Measurements from ENCODE around the gene APLNR. TPM values are rescaled to one million over a fixed set of nuclear protein-coding genes. Genes with fewer than 3 reads are reported as not detected.

APLNR gene
- total RNA-seq, 2 experiments from 2014 or later, result not detected

DNA sequence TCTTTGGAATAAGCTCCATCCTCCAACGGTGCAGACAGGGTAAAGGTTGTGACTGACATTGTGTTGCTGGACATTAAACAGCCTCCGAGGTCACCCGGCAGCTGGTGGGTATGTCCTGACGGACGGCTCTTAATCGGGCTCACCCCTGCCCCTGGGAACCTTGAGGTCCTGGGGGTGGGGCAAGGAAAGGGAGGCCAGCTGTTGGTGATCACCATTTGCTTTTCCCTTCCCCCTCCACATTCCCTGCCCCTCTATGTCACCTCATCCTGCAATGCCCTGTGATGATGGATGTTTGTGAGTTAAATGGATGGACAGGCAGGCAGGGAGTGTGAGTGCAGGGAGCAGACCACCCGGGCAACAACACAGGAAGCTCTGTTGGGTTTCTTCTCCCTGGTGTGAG lies 26.3 kb downstream of the APLNR start:
- no peaks in the 10 kb centered on the region for H3K9me3 Mint-ChIP-seq
- H3K27me3 Mint-ChIP-seq (ENCODE audit: low read depth), result peaks cover 11% of the 10 kb centered on the region
- DNase-seq, result no peak
- intact Hi-C loops (cut with micrococcal nuclease), result no loop called here
- no peaks in the 10 kb centered on the region for H3K36me3 Mint-ChIP-seq (ENCODE audit: low read depth)
- CTCF ChIA-PET, result interaction anchor here (1.3 kb wide), 1 partner anchor 94 kb away, joined by 4 read pairs; no protein-coding TSS in a partner anchor
- H3K4me1 Mint-ChIP-seq (ENCODE audit: low read depth), result no peaks in the 10 kb centered on the region
- no peak overlapping the region for H3K4me3 Mint-ChIP-seq
- no peak overlapping the region for H3K27ac Mint-ChIP-seq

DNA sequence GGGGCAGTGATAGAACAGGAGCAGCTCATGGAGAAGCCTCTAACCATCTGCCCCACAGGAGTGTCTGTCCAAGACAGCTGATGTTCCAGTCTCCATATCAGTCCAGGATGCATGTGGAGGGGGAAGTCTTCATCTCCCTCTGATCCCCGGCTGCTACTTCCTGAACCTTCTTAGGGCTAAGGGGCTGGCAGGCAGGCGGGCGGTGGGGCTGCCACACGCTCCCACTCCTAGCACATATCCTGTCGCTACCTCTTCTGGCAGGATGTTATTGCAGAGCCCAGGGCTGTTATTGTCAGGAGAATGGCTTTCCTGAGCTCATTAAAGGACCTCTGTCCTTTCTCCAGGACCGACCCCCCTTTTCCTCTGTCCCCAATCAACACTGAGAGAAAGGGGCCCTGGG lies 29.9 kb downstream of the APLNR start:
- Mint-ChIP-seq H3K27ac (no peak overlapping the region), H3K27me3 (ENCODE audit: low read depth) (peaks cover 16% of the 10 kb centered on the region), H3K4me3 (no peak overlapping the region), H3K36me3 (ENCODE audit: low read depth) (no peaks in the 10 kb centered on the region), H3K9me3 (no peaks in the 10 kb centered on the region), H3K4me1 (ENCODE audit: low read depth) (no peaks in the 10 kb centered on the region)
- no peak for DNase-seq
- intact Hi-C loops (cut with micrococcal nuclease), result loop anchor here (10.0 kb wide), 1 partner anchor 62 kb away; no protein-coding TSS in a partner anchor
- CTCF ChIA-PET, result interaction anchor here (0.6 to 1.0 kb wide), 2 partner anchors 43 to 194 kb away, joined by 3 read pairs; no protein-coding TSS in a partner anchor

DNA sequence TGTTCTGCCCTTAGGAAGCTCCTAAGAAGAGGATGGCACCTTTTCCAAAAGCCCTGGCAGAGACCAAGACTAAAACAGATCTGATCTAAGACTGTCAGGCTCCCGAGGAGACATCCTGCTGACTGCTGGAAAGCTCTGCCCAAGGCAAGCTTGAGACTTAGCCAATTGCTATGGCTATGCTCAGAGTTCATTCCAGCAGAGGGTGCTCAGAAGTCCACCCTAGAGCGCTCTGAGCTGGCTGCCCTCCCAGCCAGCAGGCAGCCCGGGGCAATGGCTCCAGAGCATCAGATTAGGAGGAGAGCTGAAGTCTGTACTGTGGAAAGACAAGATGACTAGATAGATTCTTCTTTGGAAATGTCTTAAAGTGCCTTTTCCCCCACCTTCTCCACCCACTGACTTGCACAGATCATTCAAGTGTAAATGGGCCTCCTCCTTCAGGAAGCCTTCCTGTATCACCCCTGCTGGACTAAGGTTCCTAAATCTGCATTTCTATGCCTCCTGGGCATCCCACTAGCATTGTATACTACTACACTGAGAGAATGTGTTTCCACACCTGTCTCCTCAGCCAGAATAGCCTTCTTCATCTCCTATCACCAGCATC lies 31.9 kb downstream of the APLNR start:
- no peak for DNase-seq
- Mint-ChIP-seq H3K9me3 (no peaks in the 10 kb centered on the region), H3K4me3 (no peak overlapping the region), H3K4me1 (ENCODE audit: low read depth) (no peaks in the 10 kb centered on the region), H3K36me3 (ENCODE audit: low read depth) (no peaks in the 10 kb centered on the region), H3K27ac (no peak overlapping the region), H3K27me3 (ENCODE audit: low read depth) (peaks cover 16% of the 10 kb centered on the region)
- CTCF ChIA-PET, result interaction anchor here (2.6 kb wide), 1 partner anchor 44 kb away, joined by 8 read pairs; no protein-coding TSS in a partner anchor
- intact Hi-C loops (cut with micrococcal nuclease), result loop anchor here (10.0 kb wide), 1 partner anchor 60 kb away; no protein-coding TSS in a partner anchor

DNA sequence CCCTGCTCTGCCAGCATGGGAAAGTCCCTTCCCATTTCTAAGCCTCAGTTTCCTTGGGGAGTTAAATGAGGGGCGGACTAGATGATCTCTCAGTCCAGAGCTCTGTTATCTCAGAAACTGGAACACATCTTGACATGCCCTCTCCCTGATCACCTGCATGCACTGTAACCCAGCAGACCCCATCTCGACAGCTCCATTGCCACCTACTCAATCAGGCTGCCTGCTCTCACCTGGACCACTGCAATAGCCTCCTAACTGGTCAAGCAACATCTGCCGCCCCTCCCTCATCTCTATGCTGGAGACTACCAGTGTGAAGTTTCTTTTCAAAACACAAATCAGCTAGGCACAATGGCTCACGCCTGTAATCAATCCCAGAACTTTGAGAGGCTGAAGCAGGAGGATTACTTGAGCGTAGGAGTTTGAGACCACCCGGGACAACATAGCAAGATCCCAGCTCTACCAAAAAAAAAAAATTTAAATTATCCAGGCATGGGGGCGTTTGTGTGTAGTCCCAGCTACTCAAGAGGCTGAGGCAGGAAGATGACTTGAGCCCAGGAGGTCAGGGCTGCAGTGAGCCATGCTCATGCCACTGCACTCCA lies 33.1 kb downstream of the APLNR start:
- H3K36me3 Mint-ChIP-seq (ENCODE audit: low read depth), result no peaks in the 10 kb centered on the region
- no peak for DNase-seq
- H3K9me3 Mint-ChIP-seq, result no peaks in the 10 kb centered on the region
- no peak overlapping the region for H3K4me3 Mint-ChIP-seq
- intact Hi-C loops (cut with micrococcal nuclease), result loop anchor here (10.0 kb wide), 1 partner anchor 59 kb away; no protein-coding TSS in a partner anchor
- no peaks in the 10 kb centered on the region for H3K4me1 Mint-ChIP-seq (ENCODE audit: low read depth)
- CTCF ChIA-PET, result interaction anchor here (2.6 kb wide), 1 partner anchor 45 kb away, joined by 8 read pairs; no protein-coding TSS in a partner anchor
- H3K27ac Mint-ChIP-seq, result no peak overlapping the region
- H3K27me3 Mint-ChIP-seq (ENCODE audit: low read depth), result peaks cover 15% of the 10 kb centered on the region

DNA sequence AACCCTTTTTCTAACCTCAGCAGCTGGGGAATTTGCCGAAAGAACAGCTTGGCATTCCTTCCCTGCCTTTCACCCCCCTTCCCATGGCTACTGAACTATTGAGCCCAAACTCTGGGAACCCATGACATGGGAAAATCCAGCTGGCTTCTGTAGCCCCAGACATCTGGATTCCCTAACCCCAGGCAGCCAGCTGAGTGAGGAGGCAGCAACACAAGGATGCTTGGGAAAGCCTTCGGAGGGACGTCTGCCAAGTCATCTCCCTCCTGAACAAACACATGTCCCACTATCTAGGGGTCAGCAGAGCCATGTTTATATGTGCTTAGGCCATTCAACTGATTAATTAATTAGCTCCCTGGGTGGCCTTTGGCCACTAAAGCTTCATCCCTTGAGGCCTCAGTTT lies 33.7 kb downstream of the APLNR start:
- no peaks in the 10 kb centered on the region for H3K9me3 Mint-ChIP-seq
- intact Hi-C loops (cut with micrococcal nuclease), result loop anchor here (10.0 kb wide), 1 partner anchor 59 kb away; no protein-coding TSS in a partner anchor
- no peak overlapping the region for H3K4me3 Mint-ChIP-seq
- H3K4me1 Mint-ChIP-seq (ENCODE audit: low read depth), result no peaks in the 10 kb centered on the region
- no peaks in the 10 kb centered on the region for H3K36me3 Mint-ChIP-seq (ENCODE audit: low read depth)
- H3K27ac Mint-ChIP-seq, result no peak overlapping the region
- peaks cover 13% of the 10 kb centered on the region for H3K27me3 Mint-ChIP-seq (ENCODE audit: low read depth)
- CTCF ChIA-PET, result interaction anchor here (2.6 kb wide), 1 partner anchor 46 kb away, joined by 8 read pairs; no protein-coding TSS in a partner anchor
- DNase-seq, result no peak

DNA sequence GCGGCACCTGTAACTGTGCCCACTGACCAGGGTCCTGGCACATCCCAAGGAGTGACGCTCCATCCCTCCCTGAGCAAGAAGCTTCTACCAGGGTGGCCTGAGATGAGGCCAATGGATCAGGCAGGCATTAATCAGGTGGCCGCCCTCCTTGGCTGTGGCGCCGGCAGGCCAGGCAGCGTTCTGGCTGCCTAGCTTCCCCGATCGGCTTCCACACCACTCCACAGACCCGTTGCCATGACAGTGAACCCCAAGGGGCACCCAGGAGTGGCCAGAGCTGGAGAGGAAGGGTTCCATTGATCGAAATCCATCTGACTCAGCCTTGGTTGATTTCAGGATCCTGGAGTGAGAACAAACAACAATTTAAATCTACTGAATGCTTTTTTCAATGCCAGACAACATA lies 34.8 kb downstream of the APLNR start:
- no peaks in the 10 kb centered on the region for H3K9me3 Mint-ChIP-seq
- CTCF ChIA-PET, result interaction anchor here (2.6 kb wide), 1 partner anchor 47 kb away, joined by 8 read pairs; no protein-coding TSS in a partner anchor
- no peak overlapping the region for H3K27ac Mint-ChIP-seq
- no peak for DNase-seq
- H3K4me1 Mint-ChIP-seq (ENCODE audit: low read depth), result no peaks in the 10 kb centered on the region
- no peak overlapping the region for H3K4me3 Mint-ChIP-seq
- no peaks in the 10 kb centered on the region for H3K36me3 Mint-ChIP-seq (ENCODE audit: low read depth)
- intact Hi-C loops (cut with micrococcal nuclease), result loop anchor here (10.0 kb wide), 1 partner anchor 57 kb away; no protein-coding TSS in a partner anchor
- peaks cover 13% of the 10 kb centered on the region for H3K27me3 Mint-ChIP-seq (ENCODE audit: low read depth)

DNA sequence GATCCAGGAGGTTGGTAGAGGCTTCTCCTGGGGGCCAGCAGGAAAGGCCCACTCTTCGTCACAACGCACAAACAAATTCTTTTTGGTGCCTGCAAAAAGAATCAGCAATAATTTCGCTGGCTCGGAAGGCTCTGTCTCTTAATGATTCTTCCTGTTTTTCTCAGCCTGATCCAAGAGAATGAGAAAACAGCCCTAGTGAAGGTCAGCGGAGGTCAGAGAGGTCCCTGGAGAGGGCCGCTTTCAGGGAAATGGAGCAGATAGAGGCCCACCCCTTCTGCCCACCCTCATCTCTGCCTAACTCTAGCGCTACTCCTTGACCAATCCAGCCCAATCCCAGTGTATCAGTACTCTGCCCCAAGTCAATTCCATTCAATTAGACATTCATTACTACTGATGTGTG lies 36.1 kb downstream of the APLNR start:
- no peaks in the 10 kb centered on the region for H3K36me3 Mint-ChIP-seq (ENCODE audit: low read depth)
- CTCF ChIA-PET, result no interaction called here
- no peak for DNase-seq

DNA sequence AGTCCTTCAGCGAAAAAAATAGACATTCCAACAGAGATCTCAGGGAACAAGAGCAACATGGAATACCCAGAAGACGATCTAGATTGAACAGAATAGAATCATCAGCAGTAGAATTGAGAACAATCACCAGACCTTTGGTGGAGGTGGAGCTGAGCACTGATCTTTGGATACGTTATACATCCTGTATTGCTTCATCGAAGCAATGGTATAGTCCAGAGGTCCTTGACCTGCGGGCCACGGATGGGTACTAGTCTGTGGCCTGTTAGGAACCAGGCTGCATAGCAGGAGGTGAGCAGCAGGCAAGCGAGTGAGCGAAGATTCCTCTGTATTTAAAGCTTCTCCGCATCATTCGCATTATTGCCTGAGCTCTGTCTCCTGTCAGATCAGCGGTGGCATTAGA lies 37.7 kb downstream of the APLNR start:
- H3K27me3 Mint-ChIP-seq (ENCODE audit: low read depth), result peaks cover 10% of the 10 kb centered on the region
- no peak for DNase-seq
- CTCF ChIA-PET, result no interaction called here
- no peak overlapping the region for H3K4me3 Mint-ChIP-seq
- H3K36me3 Mint-ChIP-seq (ENCODE audit: low read depth), result no peaks in the 10 kb centered on the region
- H3K27ac Mint-ChIP-seq, result no peak overlapping the region
- H3K9me3 Mint-ChIP-seq, result no peaks in the 10 kb centered on the region
- H3K4me1 Mint-ChIP-seq (ENCODE audit: low read depth), result no peaks in the 10 kb centered on the region
- intact Hi-C loops (cut with micrococcal nuclease), result no loop called here

More for the DNA sequence above, 36.1 kb downstream of the APLNR start:
- H3K27ac Mint-ChIP-seq, result no peak overlapping the region
- H3K4me3 Mint-ChIP-seq, result no peak overlapping the region
- no peaks in the 10 kb centered on the region for H3K4me1 Mint-ChIP-seq (ENCODE audit: low read depth)
- peaks cover 8% of the 10 kb centered on the region for H3K27me3 Mint-ChIP-seq (ENCODE audit: low read depth)
- no peaks in the 10 kb centered on the region for H3K9me3 Mint-ChIP-seq
- intact Hi-C loops (cut with micrococcal nuclease), result loop anchor here (10.0 kb wide), 1 partner anchor 56 kb away; no protein-coding TSS in a partner anchor

DNA sequence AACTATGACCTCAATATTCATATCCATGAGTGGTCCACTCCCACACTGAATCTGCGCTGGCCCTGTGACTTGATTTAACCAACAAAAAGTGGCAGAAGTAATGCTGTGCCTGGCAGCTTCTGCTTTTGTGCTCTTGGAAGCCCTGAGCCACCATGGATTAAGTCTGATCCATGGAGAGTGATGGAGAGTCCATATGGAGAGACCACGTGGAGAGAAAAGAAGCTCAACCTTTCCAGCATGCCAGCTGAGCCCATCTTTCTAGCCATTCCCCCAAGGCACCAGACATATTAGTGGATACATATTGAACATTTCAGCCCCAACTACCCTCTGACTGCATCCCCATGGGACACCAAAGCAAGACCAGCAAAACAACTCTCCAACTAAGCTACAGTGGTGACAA lies 39.3 kb downstream of the APLNR start:
- Mint-ChIP-seq H3K27ac (no peak overlapping the region), H3K4me1 (ENCODE audit: low read depth) (no peaks in the 10 kb centered on the region), H3K9me3 (no peaks in the 10 kb centered on the region), H3K27me3 (ENCODE audit: low read depth) (peaks cover 12% of the 10 kb centered on the region), H3K4me3 (no peak overlapping the region), H3K36me3 (ENCODE audit: low read depth) (no peaks in the 10 kb centered on the region)
- intact Hi-C loops (cut with micrococcal nuclease), result no loop called here
- no peak for DNase-seq
- CTCF ChIA-PET, result no interaction called here

DNA sequence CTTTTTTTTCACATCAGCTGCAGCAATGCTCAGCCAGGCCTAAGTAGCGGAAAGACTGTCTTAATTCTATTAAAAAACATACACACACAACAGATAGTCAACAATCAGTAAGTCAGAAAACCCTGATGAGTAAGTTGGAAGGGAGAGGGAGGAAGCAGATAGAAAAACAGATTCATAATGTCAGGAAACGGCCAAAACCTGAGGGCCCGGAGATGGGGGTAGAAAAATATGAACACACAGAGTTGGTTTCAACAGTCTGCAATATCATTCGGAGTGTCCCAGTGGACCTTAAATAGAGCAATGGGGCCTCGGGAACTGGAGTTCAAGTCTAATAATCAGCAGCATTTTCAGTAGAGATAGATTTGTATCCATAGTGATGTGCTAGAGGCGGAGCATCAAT lies 40.5 kb downstream of the APLNR start:
- Mint-ChIP-seq H3K27ac (no peak overlapping the region), H3K27me3 (ENCODE audit: low read depth) (peaks cover 15% of the 10 kb centered on the region), H3K36me3 (ENCODE audit: low read depth) (no peaks in the 10 kb centered on the region), H3K4me3 (no peak overlapping the region), H3K4me1 (ENCODE audit: low read depth) (no peaks in the 10 kb centered on the region), H3K9me3 (no peaks in the 10 kb centered on the region)
- DNase-seq, result no peak
- intact Hi-C loops (cut with micrococcal nuclease), result no loop called here
- CTCF ChIA-PET, result interaction anchor here (0.5 kb wide), 1 partner anchor 414 kb away, joined by 3 read pairs; no protein-coding TSS in a partner anchor

DNA sequence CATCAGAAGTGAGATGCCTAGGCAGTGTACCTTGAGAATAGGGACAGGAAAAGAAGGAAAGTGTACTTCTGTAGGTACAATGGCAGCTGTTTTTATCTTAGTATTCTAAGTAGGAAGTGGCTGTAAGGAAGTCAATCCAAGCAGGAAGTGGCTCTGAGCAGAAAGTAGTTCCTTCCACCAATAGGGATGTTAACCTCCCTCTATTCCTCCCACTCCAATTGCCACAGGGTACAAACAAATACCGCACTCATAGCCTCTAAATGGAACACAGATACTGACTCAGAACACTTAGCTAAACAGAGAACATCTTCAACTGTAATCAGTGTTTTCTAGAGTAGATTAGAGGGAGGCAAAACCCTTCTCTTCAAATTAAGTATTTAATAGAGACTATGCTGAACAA lies 44.7 kb downstream of the APLNR start:
- H3K4me1 Mint-ChIP-seq (ENCODE audit: low read depth), result no peaks in the 10 kb centered on the region
- H3K36me3 Mint-ChIP-seq (ENCODE audit: low read depth), result no peaks in the 10 kb centered on the region
- peaks cover 25% of the 10 kb centered on the region for H3K27me3 Mint-ChIP-seq (ENCODE audit: low read depth)
- intact Hi-C loops (cut with micrococcal nuclease), result no loop called here
- DNase-seq, result no peak
- no peak overlapping the region for H3K4me3 Mint-ChIP-seq
- H3K9me3 Mint-ChIP-seq, result peaks cover 2% of the 10 kb centered on the region
- CTCF ChIA-PET, result no interaction called here
- no peak overlapping the region for H3K27ac Mint-ChIP-seq

DNA sequence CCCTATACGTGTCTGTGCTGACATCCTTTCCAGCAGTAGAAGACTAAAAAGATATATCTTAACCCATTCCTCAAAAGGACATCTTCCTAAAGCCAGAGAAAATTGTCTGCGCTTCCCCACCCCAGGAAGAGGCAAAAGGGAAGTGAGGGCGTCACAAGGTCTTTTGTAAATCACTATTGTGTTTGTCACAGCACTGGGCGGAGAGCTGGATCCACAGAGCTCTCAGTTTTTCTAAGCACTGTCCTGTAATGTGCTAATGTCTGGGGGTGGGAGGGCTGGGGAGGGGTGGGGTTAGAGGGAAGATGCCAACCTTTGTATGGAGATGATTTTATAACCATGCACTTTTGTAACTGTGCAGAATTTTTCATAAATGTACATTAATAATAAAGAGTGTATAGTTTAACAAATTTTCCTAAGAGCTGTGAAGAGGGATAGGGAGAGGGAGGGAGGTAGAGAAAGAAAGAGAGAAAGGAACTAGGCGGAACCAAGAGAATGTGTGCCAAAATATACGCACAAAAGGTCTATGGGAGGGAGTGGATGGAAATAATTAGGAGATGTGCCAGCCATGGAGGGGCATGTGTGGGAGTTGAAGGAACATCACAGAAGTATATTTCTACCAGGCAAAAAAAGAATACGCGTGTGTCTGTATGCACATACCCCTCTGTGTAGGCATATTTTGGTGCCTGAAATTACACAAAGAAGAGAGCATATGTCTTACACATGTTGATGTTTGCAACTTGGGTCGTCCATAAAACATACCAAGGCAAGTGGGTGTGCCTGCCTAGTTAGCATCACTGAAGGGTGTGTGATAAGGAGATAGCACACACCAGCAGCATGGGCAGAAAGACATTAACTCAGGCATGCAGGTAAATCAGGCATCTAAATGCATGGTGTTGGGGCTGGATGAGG lies 45.5 kb downstream of the APLNR start:
- CTCF ChIA-PET, result no interaction called here
- Mint-ChIP-seq H3K4me3 (no peak overlapping the region), H3K36me3 (ENCODE audit: low read depth) (no peaks in the 10 kb centered on the region), H3K27ac (no peak overlapping the region), H3K4me1 (ENCODE audit: low read depth) (no peaks in the 10 kb centered on the region), H3K27me3 (ENCODE audit: low read depth) (peaks cover 25% of the 10 kb centered on the region), H3K9me3 (peaks cover 3% of the 10 kb centered on the region)
- DNase-seq, result no peak
- intact Hi-C loops (cut with micrococcal nuclease), result no loop called here

Data from activated naive CD4-positive, alpha-beta T cell treated with anti-CD3 and anti-CD28 coated beads for 36 hours (primary cell).